Testis (tissue), 3 donors: ENCODE results near the gene TECTB. TPM values are rescaled to one million over a fixed set of nuclear protein-coding genes. Genes with fewer than 3 reads are reported as not detected.

Experiments
- DNase-seq: peaks from one replicate; pipeline ENCODE4 v3.0.0-alpha.2; 2019
- H3K27ac ChIP-seq, 2 donors: fragments of 200-600 bp; sonication (generic); one replicate each; pipeline ENCODE4 v1.5.1; 2019
- H3K27me3 ChIP-seq: fragments of 200-600 bp; sonication (generic); one replicate; pipeline ENCODE4 v1.5.1; 2019
- H3K36me3 ChIP-seq: fragments of 200-600 bp; sonication (generic); one replicate; pipeline ENCODE4 v1.5.1; 2017; ENCODE audit warnings: low read depth; ENCODE audit errors: missing control alignments
- H3K4me1 ChIP-seq: fragments of 200-600 bp; sonication (generic); one replicate; pipeline ENCODE4 v1.5.1; 2019
- H3K4me3 ChIP-seq, 2 donors: fragments of 200-600 bp; sonication (generic); one replicate each; pipeline ENCODE4 v1.5.1; 2017 to 2019
- H3K9me3 ChIP-seq: fragments of 200-600 bp; sonication (generic); one replicate; pipeline ENCODE4 v1.5.1; 2017
- POLR2A ChIP-seq: fragments of 450-650 bp; IDR thresholded peaks from one replicate; pipeline ENCODE4 v1.6.1; 2017; ENCODE audit warnings: antibody characterized with exemption, mild to moderate bottlenecking, moderate library complexity
- WGBS, 2 donors: methylation state at CpG; one replicate each; pipeline ENCODE4 v1.1.5; 2018; 5-methylcytosine and 5-hydroxymethylcytosine counted together
- intact Hi-C: fragments of 100-400 bp; cut with DNase I; formaldehyde crosslinking; loops from one replicate; pipeline ENCODE4 v1.15.1; 2023; ENCODE audit warnings: low total_unique reads
- microRNA-seq, 2 donors: library from miRNA; unstranded; fragments of <30 nt; microRNA quantifications; one replicate each; pipeline ENCODE4, GENCODE V29; 2016; ENCODE audit warnings: borderline number of aligned reads in 2 of 2, borderline replicate concordance in 1 of 2
- polyA plus RNA-seq: library from polyadenylated mRNA; stranded (reverse); fragments of 350-450 nt; fragmentation: Illumina TruSeq; extraction: RNeasy Lipid Tissue Mini Kit (QIAGEN cat#74804); gene quantifications from one replicate; pipeline ENCODE4 v1.2.3, GENCODE V29; 2014; ENCODE audit warnings: low read depth, low replicate concordance; ENCODE audit not compliant: insufficient read depth
- small RNA-seq, 2 donors: library from RNA; depleted of rRNA; stranded (forward); fragments of <200 nt; gene quantifications; one replicate each; pipeline ENCODE3, GENCODE V24; 2016
- total RNA-seq, 2 donors: library from RNA; depleted of rRNA; stranded (reverse); fragments of >200 nt; gene quantifications; one replicate each; pipeline ENCODE4 v1.2.3, GENCODE V29; 2016
- TF ChIP-seq, protein P1 (sequence below), 3 experiments: fragments of 450-650 bp in 2 of 3; fragments of 200-600 bp in 1 of 3; sonication (generic) in 1 of 3; IDR thresholded peaks; one replicate each; pipeline ENCODE4 v1.5.1; 2016 to 2019; ENCODE audit warnings: antibody characterized with exemption in 3 of 3, mild to moderate bottlenecking in 2 of 3, moderate library complexity in 1 of 3

The TECTB gene
- total and polyA plus RNA-seq, 3 donors from 2014 or later = 0.06 to 0.17 TPM; not detected in 1

- no peak for DNase-seq
- no peak for TF ChIP-seq POLR2A
- TF ChIP-seq, protein P1, sequence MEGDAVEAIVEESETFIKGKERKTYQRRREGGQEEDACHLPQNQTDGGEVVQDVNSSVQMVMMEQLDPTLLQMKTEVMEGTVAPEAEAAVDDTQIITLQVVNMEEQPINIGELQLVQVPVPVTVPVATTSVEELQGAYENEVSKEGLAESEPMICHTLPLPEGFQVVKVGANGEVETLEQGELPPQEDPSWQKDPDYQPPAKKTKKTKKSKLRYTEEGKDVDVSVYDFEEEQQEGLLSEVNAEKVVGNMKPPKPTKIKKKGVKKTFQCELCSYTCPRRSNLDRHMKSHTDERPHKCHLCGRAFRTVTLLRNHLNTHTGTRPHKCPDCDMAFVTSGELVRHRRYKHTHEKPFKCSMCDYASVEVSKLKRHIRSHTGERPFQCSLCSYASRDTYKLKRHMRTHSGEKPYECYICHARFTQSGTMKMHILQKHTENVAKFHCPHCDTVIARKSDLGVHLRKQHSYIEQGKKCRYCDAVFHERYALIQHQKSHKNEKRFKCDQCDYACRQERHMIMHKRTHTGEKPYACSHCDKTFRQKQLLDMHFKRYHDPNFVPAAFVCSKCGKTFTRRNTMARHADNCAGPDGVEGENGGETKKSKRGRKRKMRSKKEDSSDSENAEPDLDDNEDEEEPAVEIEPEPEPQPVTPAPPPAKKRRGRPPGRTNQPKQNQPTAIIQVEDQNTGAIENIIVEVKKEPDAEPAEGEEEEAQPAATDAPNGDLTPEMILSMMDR (IDR thresholded peaks at IDR 0.05) = no peak
- Histone ChIP-seq H3K4me1 (no peaks in the 10 kb centered on the region), H3K9me3 (no peaks in the 10 kb centered on the region), H3K36me3 (no peaks in the 10 kb centered on the region), H3K27ac (no peak overlapping the region), H3K27me3 (no peaks in the 10 kb centered on the region), H3K4me3 (no peak overlapping the region)
- WGBS, 2 donors = 56 to 80% methylated on average over 3 of the region's 3 CpGs
- intact Hi-C loops = no loop called here
Observed at GRCh38 chr10:112352044-112352443, 68.8 kb downstream of the TECTB start.

DNA sequence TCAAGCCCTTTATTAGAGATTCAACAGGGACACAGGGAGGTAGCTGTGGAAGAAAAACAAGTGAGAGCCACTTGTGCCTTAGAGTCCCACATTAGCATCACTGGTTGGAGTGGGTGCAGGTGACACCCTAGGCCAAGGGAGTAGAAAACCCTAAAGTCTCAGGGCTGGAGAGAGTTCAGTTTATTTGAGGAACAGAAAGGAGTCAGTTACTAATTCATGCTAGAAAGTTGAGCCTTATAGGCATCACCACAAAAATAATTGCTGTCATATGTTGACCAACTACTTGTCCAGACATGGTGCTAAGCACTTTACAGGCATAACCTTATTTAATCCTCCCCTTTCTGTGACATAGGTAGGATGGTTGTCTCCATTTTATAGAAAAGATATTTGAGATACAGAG is 69.8 kb downstream of the TECTB start:
- Histone ChIP-seq H3K36me3 (no peaks in the 10 kb centered on the region), H3K27me3 (no peaks in the 10 kb centered on the region), H3K4me1 (no peaks in the 10 kb centered on the region), H3K4me3 (no peak overlapping the region), H3K27ac (no peak overlapping the region), H3K9me3 (no peaks in the 10 kb centered on the region)
- TF ChIP-seq, protein P1 (IDR thresholded peaks at IDR 0.05) = no peak
- no peak for TF ChIP-seq POLR2A
- intact Hi-C loops = no loop called here
- DNase-seq = no peak

Small RNAs within 50 kb of the gene (microRNA-seq; reads per million reads assigned to microRNA genes)
- gene MIR6715A (0 reads per million in 2 donors), gene MIR6715B (0 reads per million in 2 donors)

Small RNAs within 50 kb of the gene (small RNA-seq; reads per million reads assigned to genes)
- 0 to 0.09 reads per million in 2 donors for gene MIR6715A

Other genes with a start within 250 kb of the TECTB start
- 10 to 100 TPM; 36.7 to 37.6 TPM for gene GPAM, start 99.6 kb upstream of the TECTB start, total RNA-seq
- gene GPAM, start 99.6 kb upstream of the TECTB start, polyA plus RNA-seq = 25.1 TPM
- 10 to 100 TPM; 10.1 to 11.4 TPM for gene ACSL5, start 90.7 kb downstream of the TECTB start, total RNA-seq
- 20.1 TPM for gene ACSL5, start 90.7 kb downstream of the TECTB start, polyA plus RNA-seq
- gene ZDHHC6, start 163.5 kb downstream of the TECTB start, total RNA-seq = 10 to 100 TPM; 28.5 to 29.1 TPM
- gene ZDHHC6, start 163.5 kb downstream of the TECTB start, polyA plus RNA-seq = 26.3 TPM
- gene VTI1A, start 163.8 kb downstream of the TECTB start, total RNA-seq = 10 to 100 TPM; 63.4 to 85.9 TPM
- 25.5 TPM for gene VTI1A, start 163.8 kb downstream of the TECTB start, polyA plus RNA-seq